GM18508 (cell line): ENCODE measurements around the gene ZNF273.
"Not testable (repeated sequence)": the region's sequence is repeated elsewhere in the genome, so short reads cannot be mapped to it uniquely, and the experiment has no call there.

ENCODE experiments used
- ATAC-seq: cut with Tn5 transposase; IDR thresholded peaks from one replicate; pipeline ENCODE4 v1.9.1; 2021; ENCODE audit warnings: moderate number of reproducible peaks; ENCODE audit not compliant: insufficient read depth, unreplicated experiment

Gene ZNF273

DNA sequence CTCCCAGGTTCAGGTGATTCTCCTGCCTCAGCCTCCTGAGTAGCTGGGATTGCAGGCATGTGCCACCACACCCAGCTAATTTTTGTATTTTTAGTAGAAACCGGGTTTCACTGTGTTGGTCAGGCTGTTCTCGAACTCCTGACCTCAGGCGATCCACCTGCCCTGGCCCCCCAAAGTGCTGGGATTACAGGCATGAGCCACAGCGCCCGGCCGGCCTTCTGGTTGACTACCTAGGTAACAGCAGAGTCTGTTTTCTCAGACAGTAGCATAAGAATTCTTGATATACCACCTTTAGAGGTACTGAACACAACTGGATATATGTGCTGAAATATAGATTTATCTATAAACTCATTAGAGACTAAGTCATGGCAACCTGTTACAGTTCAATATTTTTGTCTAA, 36.9 kb downstream of the ZNF273 start:
- not testable (repeated sequence) for ATAC-seq

DNA sequence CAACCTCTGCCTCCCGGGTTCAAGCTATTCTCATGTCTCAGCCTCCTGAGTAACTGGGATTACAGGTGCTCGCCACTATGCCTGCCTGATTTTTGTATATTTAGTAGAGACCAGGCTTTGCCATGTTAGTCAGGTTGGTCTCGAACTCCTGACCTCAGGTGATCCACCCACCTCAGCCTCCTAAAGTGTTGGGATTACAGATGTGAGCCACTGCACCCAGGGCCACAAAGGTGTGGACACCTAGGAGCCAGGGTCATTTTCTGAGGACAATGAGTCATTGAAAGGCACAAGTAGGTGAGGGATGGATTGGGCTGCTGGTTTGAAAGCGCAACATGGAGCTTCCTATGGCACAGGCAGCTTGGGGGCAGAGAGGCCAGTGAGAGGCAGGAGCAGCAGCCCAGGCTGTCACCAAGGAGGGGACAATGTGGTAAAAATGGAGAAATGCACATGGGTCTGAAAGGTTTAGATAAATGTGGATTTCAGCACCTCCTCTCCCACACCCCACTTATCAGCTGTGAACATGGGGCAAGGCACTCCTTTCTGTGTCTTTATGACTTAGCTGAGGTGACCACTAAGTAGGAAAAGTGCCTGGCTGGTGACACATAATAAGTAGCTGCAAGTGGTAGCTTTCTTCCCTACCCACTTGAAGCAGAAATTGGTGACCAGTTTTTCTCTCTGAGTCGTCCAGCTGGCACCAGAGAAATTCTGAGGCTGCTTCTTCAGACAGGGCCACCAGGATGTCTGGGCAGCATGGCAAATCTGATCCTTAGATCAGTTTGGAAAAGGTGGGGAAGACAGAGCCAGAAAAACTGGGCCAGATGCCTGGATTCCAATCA, 41.8 kb downstream of the ZNF273 start:
- not testable (repeated sequence) for ATAC-seq

DNA sequence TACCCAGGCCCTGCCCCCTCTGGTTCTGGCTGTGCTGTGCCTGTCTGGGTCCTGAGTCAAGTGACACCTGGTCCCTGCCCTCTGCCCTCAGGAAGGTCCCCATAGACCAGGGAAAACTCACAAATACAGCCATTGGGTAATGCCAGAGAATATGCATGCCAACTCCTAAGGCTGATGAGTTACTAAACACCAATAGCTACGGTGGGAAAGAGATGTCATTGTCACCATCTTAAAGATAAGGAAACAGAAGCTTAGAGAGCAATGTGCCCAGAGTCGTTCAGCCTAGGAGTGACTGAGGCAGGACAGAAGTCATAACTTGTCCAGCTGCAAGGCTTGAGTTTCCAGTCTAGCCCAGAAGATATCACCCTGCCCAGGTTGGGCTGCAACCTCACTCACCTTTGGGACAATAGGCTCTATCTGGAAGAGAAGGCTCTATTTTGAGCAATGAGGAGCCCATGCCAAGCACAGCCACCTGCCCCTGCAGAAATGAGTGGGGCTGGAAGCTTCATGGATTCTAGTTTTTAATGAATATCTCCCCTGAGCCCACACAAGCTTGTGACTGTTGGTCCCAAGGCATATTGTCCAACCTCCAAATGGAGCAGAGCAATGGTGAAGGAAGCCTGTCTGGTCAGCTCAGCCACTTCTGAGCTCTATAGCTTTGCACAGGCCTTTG, 42.6 kb downstream of the ZNF273 start:
- ATAC-seq, result no peak

DNA sequence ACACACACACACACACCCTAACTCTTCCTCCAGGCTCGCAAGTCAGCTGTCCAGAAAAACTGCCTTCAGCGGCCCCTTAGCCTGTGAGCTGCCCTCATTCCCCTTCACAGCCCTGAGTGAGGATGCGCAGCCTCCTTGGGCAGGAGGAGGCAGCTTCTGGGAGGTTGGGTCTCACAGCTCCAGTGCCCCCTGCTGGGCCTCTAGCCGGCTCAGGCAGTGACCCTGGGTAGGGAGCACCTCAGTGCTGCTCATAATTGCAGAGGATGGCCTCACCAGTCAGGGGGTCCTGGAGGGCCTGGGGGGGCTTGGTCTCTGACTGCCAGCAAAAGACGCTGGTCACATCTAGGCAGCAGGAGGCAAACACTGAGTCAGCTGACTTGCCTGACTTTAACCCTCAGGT, 43.7 kb downstream of the ZNF273 start:
- ATAC-seq, result no peak

DNA sequence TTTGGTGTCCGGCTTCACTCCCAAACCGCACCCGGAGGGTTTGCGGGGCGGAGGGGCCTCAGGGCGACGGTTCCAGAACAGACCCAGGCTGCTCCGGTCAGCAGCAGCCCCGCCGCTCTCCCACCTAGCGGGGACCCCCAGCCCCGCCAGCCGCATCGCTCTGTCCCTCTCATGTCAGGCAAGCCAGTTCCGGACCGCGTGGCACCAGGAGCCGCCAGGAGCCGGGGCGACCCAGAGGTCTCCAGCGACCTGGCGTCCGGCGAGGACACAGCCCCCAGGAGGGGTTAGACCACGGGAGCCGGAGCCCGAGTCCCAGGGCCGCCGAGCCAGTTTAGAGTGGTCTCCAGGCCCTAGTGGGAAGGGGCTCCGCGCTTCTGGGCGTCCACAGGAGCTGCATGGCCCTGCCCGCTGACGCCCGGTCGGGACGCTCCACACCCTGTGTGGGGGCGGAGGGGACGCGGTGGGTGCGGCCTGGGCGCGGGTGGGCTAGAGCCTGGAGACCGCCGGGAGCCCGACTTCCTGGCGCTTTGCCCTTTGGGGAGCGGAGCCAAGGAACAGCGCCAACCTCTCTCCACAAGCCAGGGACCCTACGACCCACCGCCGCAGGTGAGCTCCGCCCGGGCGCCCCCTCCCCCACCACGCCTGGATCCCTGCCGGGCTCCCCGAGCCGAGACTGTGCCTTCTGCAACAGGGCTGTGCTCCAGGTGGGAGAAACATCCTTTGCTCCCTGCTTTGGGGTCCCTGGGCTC, 44.4 kb downstream of the ZNF273 start:
- no peak for ATAC-seq

DNA sequence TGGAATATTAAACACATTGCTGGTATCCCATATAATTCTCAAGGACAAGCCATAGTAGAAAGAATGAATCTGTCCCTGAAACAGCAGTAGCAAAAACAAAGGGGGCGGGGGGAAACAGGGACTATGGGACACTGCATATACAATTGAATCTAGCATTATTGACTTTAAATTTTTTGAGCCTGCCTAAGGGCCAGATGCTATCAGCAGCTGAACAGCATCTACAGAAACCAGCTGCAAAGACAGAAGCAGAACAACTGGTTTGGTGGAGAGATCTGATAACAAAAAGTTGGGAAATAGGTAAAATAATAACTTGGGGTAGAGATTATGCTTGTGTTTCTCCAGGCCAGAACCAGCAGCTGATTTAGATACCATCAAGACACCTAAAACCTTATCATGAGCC, 45.7 kb downstream of the ZNF273 start:
- ATAC-seq, result not testable (repeated sequence)

DNA sequence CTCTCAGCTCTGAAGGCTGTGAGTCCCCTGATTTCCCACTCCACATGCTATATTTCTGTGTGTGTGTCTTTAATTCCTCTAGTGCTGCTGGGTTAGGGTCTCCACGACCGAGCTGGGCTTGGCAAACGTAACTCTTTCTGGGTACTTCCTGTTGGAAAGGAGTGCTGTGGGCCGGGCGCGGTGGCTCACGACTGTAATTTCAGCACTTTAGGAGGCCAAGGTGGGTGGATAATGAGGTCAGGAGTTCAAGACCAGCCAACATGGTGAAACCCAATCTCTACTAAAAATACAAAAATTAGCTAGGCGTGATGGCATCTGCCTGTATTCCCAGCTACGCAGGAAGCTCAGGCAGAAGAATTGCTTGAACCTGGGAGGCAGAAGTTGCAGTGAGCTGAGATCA, 47.6 kb downstream of the ZNF273 start:
- ATAC-seq, result not testable (repeated sequence)

DNA sequence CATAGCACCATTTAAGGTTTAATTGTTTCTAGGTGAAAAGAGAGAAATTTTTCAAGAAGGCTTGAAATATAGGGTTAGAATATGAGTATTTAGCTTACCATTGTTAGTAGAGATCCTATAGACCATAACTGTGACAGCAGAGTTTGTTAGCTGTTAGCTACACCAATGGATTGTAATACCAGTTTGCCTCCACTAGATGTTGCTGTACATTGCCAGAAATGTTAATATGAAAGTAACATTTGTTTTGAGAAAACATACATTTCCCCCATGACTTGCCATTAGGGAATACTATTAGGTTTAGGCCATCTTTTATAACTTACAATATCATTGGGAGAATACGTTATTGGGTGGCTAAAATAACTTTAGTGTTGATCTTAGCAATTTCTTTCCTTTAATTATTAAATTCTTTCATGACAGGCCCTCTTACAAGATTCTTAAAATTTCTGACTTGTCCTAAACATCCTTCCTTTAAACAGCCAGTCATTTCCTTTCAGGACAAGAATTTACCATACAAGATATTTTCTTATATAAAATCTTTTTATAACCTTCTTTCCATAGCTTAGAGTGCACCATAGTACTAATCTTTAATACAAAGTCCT, 48.3 kb downstream of the ZNF273 start:
- no peak for ATAC-seq

DNA sequence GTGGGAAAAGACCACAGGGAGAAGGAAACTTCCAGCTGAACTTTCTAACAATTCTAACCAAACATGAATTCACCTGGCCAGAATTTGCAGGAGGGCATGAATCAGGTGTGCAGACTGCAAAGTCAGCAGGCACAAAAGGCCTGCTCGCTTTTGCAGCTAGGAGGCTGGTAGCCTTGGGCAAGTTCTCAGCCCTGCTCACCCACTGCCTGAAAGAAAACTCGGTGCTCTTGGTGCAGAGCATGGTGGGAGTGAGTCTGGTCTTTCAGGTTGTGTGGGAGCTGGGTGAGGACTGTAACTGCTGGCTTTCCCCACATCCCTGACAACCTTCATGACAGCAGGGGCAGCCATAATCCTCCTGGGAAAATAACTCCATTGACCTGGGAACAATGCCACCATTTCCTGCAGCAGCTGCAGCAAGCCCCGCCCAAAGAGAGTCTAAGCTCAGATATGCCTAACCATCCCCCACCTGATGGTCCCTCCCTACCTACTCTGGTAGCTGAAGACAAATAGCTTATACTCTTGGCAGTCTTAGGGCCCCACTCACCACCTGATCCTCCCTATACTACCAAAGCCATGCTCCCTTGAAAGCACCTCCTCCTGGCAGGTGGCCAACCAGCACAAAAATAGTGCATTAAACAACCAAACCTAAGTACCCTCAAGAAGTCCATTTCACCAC, 56.1 kb downstream of the ZNF273 start:
- no peak for ATAC-seq

DNA sequence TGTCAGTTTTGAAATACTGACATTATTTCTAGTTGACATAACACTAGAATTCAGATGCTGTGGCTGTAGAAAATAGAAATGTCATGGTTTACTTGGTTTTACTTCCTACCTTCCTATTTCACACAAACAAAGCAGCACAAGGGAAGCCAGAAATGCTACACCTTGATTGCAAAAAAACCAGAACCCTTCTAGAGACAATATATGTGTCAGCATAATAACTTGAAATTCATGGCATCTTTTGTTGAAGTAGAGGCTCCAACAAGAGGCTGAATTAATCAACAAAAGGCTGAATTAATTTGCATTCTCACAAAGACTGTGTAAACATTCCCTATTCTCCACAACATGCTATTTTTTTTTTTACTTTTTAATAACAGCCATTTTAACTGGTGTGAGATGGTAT, 62.5 kb downstream of the ZNF273 start:
- ATAC-seq, result no peak

DNA sequence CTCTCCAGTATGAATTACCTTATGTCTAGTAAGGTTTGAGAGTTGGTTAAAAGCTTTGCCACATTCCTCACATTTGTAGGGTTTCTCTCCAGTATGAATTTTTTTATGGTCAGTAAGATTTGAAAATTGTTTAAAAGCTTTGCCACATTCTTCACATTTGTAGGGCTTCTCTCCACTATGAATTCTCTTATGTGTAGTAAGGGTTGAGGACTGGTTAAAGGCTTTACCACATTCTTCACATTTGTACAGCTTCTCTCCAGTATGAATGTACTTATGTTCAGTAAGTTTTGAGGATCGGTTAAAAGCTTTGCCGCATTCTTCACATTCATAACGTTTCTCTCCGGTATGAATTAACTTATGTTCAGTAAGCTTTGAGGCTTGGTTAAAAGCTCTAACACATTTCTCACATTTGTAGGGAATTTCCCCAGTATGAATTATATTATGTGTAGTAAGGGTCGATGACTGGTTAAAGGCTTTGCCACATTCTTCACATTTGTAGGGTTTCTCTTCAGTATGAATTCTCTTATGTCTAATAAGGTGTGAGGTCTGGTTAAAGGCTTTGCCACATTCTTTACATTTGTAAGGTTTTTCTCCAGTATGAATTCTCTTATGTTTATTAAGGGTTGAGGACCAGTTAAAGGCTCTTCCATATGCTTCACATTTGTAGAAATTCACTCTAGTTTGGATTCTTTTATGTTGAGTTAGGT, 75.6 kb downstream of the ZNF273 start:
- no peak for ATAC-seq
